PC-9 (cell line): Measurements from ENCODE around the gene MYO16. TPM values are rescaled to one million over a fixed set of nuclear protein-coding genes. Genes with fewer than 3 reads are reported as not detected.

Experiments
- BruUV-seq: library from RNA; stranded (reverse); fragments of 400-500 nt; replicated peaks from 2 replicates; lab custom pipeline; 2021; lab: Mats Ljungman, UMichigan
- CTCF ChIA-PET: fragments of 300-600 bp; sonication (Branson Sonifier 250); formaldehyde crosslinking; loops from one replicate; lab custom pipeline; 2022; ENCODE audit warnings: antibody characterized with exemption; lab: Charles Lee
- POLR2A ChIA-PET: fragments of 300-600 bp; sonication (Branson Sonifier 250); formaldehyde crosslinking; loops from one replicate; lab custom pipeline; 2022; ENCODE audit warnings: antibody characterized with exemption; ENCODE audit not compliant: unreplicated experiment; lab: Charles Lee
- DNase-seq, 2 experiments: peaks; one replicate each; pipeline versions ENCODE4 v3.0.0 to v3.0.0-alpha.2; 2015 to 2022; ENCODE audit warnings: mixed read lengths in 1 of 2
- H2AFZ ChIP-seq: fragments of 200-600 bp; sonication (generic); 2 replicates; pipeline ENCODE4 v1.8.1; 2017; ENCODE audit warnings: antibody characterized with exemption
- H3F3A ChIP-seq: fragments of 200-600 bp; sonication (generic); 2 replicates; pipeline ENCODE4 v1.8.1; 2017; ENCODE audit warnings: antibody characterized with exemption, mild to moderate bottlenecking, low read depth; ENCODE audit not compliant: insufficient read depth
- H3K27ac ChIP-seq: fragments of 200-600 bp; sonication (generic); 2 replicates; pipeline ENCODE4 v1.6.1; 2016; ENCODE audit warnings: mixed run types
- H3K27me3 ChIP-seq: fragments of 200-600 bp; sonication (generic); 2 replicates; pipeline ENCODE4 v1.6.1; 2016; ENCODE audit warnings: low read depth, mixed run types; ENCODE audit not compliant: insufficient read depth
- H3K36me3 ChIP-seq: fragments of 200-600 bp; sonication (generic); 2 replicates; pipeline ENCODE4 v1.6.1; 2016; ENCODE audit warnings: low read depth, mixed run types
- H3K4me1 ChIP-seq: fragments of 200-600 bp; sonication (generic); replicated peaks from 2 replicates; pipeline ENCODE4 v1.6.1; 2016; ENCODE audit warnings: mixed run types; ENCODE audit not compliant: insufficient read depth
- H3K4me2 ChIP-seq: fragments of 200-600 bp; sonication (generic); 2 replicates; pipeline ENCODE4 v1.6.1; 2017; ENCODE audit warnings: mixed run types
- H3K4me3 ChIP-seq: fragments of 200-600 bp; sonication (generic); 2 replicates; pipeline ENCODE4 v1.6.1; 2016; ENCODE audit warnings: mixed run types
- H3K79me2 ChIP-seq: fragments of 200-600 bp; sonication (generic); 2 replicates; pipeline ENCODE4 v1.6.1; 2017; ENCODE audit warnings: low read depth, mixed run types
- H3K9me2 ChIP-seq: fragments of 200-600 bp; sonication (generic); 2 replicates; pipeline ENCODE4 v1.8.1; 2017; ENCODE audit warnings: mild to moderate bottlenecking; ENCODE audit not compliant: insufficient read depth
- H3K9me3 ChIP-seq: fragments of 200-600 bp; sonication (generic); 2 replicates; pipeline ENCODE4 v1.8.1; 2016; ENCODE audit warnings: low read depth; ENCODE audit not compliant: insufficient read depth
- H4K20me1 ChIP-seq: fragments of 200-600 bp; sonication (generic); 2 replicates; pipeline ENCODE4 v1.8.1; 2017; ENCODE audit not compliant: insufficient read depth
- CTCF ChIP-seq: fragments of 200-600 bp; sonication (generic); conservative IDR thresholded peaks from 2 replicates; pipeline ENCODE4 v1.6.1; 2017; ENCODE audit warnings: mixed run types, antibody characterized with exemption, mild to moderate bottlenecking, moderate library complexity
- EZH2 ChIP-seq: fragments of 200-600 bp; sonication (generic); IDR thresholded peaks from 2 replicates; pipeline ENCODE4 v1.8.0; 2017; ENCODE audit warnings: antibody characterized with exemption, low read depth
- intact Hi-C: fragments of 100-400 bp; cut with micrococcal nuclease; formaldehyde crosslinking; loops from one replicate; pipeline ENCODE4 v1.10.0; 2022; ENCODE audit not compliant: unreplicated experiment
- total RNA-seq: library from RNA; stranded (reverse); gene quantifications from 2 replicates; pipeline ENCODE4 v1.2.3, GENCODE V29; 2021

MYO16 gene
- total RNA-seq, 1 experiment from 2014 or later, result 0.59 TPM

GRCh38 chr13:108858676-108859075, 229.3 kb downstream of the MYO16 start:
- no peak overlapping the region for H3K27ac ChIP-seq
- DNase-seq, result no peak
- no peak overlapping the region for H3K4me2 ChIP-seq
- H3K4me1 ChIP-seq, result no peaks in the 10 kb centered on the region
- no peak overlapping the region for H2AFZ ChIP-seq
- H3F3A ChIP-seq, result 0 out of 2 replicates have a peak, but pooled peaks cover 4% of the 10 kb centered on the region
- no peaks in the 10 kb centered on the region for H3K36me3 ChIP-seq
- intact Hi-C loops, result no loop called here
- H4K20me1 ChIP-seq, result no peaks in the 10 kb centered on the region
- H3K4me3 ChIP-seq, result no peak overlapping the region
- TF ChIP-seq CTCF (no peak), EZH2 (no peak)
- ChIA-PET CTCF (no interaction called here), POLR2A (no interaction called here)
- no peaks in the 10 kb centered on the region for H3K79me2 ChIP-seq
- no peaks in the 10 kb centered on the region for H3K9me3 ChIP-seq
- H3K27me3 ChIP-seq, result no peaks in the 10 kb centered on the region
- BruUV-seq, result no TSS peak
- no peaks in the 10 kb centered on the region for H3K9me2 ChIP-seq

DNA sequence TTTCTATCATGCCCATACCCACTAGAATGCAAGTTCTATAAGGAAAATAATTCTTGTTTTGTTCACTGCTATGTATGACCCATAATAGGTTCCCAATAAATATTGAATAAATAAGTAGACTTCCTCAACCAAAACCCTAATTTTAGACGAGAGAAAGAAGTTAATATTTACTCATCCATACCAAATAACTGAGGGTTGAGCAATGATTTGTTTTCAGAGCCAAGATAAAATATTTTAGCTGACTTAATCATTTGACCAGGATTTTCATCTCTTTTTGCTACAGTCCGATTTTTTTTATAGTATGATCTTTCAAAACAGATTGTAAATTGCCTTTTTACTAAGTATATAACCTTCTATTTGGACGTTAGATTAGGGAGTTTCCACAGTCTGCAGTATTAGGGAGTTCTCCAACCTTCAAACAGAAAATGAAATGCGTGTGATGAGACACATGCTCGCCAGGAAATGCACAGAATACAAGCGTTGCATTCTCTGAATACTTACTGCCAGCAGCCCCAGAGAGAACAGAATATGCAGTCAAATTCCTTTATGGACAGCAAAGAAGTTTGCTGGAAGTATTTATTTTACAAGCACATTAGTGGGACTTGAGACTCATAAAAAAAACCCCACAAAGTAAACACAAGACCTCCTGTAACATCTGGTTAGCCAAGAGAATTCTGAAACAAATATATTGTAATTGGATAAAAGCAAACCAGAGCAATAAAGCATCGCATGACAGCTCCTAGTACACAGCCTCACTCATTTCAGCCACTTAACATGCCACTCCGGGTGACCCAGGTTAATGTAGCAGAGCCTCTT, 230.0 kb downstream of the MYO16 start:
- ChIA-PET POLR2A (no interaction called here), CTCF (no interaction called here)
- Histone ChIP-seq H4K20me1 (no peaks in the 10 kb centered on the region), H3K79me2 (no peaks in the 10 kb centered on the region), H3K27me3 (no peaks in the 10 kb centered on the region), H3K4me1 (no peaks in the 10 kb centered on the region), H3K9me2 (no peaks in the 10 kb centered on the region), H3K36me3 (no peaks in the 10 kb centered on the region), H3K4me2 (no peak overlapping the region), H2AFZ (peak overlapping the region; percentile 20; the same call in 1 of the 2 replicates), H3K9me3 (no peaks in the 10 kb centered on the region), H3F3A (0 out of 2 replicates have a peak, but pooled peaks cover 4% of the 10 kb centered on the region), H3K4me3 (no peak overlapping the region), H3K27ac (no peak overlapping the region)
- BruUV-seq, result no TSS peak
- no peak for TF ChIP-seq EZH2
- TF ChIP-seq CTCF, result no peak
- intact Hi-C loops, result no loop called here
- no peak for DNase-seq

- Histone ChIP-seq H3F3A (0 out of 2 replicates have a peak, but pooled peaks cover 4% of the 10 kb centered on the region), H2AFZ (no peak overlapping the region), H3K9me2 (no peaks in the 10 kb centered on the region), H3K36me3 (no peaks in the 10 kb centered on the region), H3K79me2 (no peaks in the 10 kb centered on the region), H3K27ac (no peak overlapping the region), H3K27me3 (no peaks in the 10 kb centered on the region), H3K9me3 (no peaks in the 10 kb centered on the region), H3K4me1 (no peaks in the 10 kb centered on the region), H3K4me3 (no peak overlapping the region), H4K20me1 (no peaks in the 10 kb centered on the region), H3K4me2 (no peak overlapping the region)
- ChIA-PET POLR2A (interaction anchor here (0.6 kb wide), 2 partner anchors 518 to 1266 kb away, joined by 3 to 4 read pairs; no protein-coding TSS in a partner anchor), CTCF (no interaction called here)
- no TSS peak for BruUV-seq
- no peak for TF ChIP-seq CTCF
- TF ChIP-seq EZH2, result no peak
- intact Hi-C loops, result no loop called here
- DNase-seq, result no peak
Observed at GRCh38 chr13:108860418-108860817, 231.0 kb downstream of the MYO16 start.
